GM18499 (cell line): ENCODE results near the gene MAGI1.

Experiments
- ATAC-seq: cut with Tn5 transposase; IDR thresholded peaks from one replicate; pipeline ENCODE4 v1.9.1; 2021; ENCODE audit warnings: moderate number of reproducible peaks; ENCODE audit not compliant: insufficient read depth, unreplicated experiment

MAGI1 gene

GRCh38 chr3:65979162-65979561 lies 59.6 kb downstream of the MAGI1 start:
- ATAC-seq: no peak

GRCh38 chr3:65978116-65978515 lies 60.6 kb downstream of the MAGI1 start:
- no peak for ATAC-seq

GRCh38 chr3:65975032-65975431 lies 63.7 kb downstream of the MAGI1 start:
- ATAC-seq: no peak

GRCh38 chr3:65974509-65974908 lies 64.2 kb downstream of the MAGI1 start:
- no peak for ATAC-seq

GRCh38 chr3:65972765-65973164 lies 66.0 kb downstream of the MAGI1 start:
- ATAC-seq: no peak

GRCh38 chr3:65971293-65972252 lies 67.1 kb downstream of the MAGI1 start:
- ATAC-seq: no peak

- ATAC-seq: no peak
Observed at GRCh38 chr3:65968996-65969395, 69.7 kb downstream of the MAGI1 start.

- ATAC-seq: no peak
Observed at GRCh38 chr3:65967451-65967850, 71.3 kb downstream of the MAGI1 start.

- ATAC-seq: no peak
Observed at GRCh38 chr3:65964838-65965237, 73.9 kb downstream of the MAGI1 start.

- peak; percentile 97 for ATAC-seq
Observed at GRCh38 chr3:65963787-65964677, 74.7 kb downstream of the MAGI1 start.

GRCh38 chr3:65961733-65962132 lies 77.0 kb downstream of the MAGI1 start:
- no peak for ATAC-seq

- no peak for ATAC-seq
Observed at GRCh38 chr3:65961128-65961527, 77.6 kb downstream of the MAGI1 start.

GRCh38 chr3:65960087-65960486 lies 78.6 kb downstream of the MAGI1 start:
- no peak for ATAC-seq

GRCh38 chr3:65958216-65958615 lies 80.5 kb downstream of the MAGI1 start:
- ATAC-seq: no peak

- ATAC-seq: no peak
Observed at GRCh38 chr3:65955792-65956477, 82.8 kb downstream of the MAGI1 start.

GRCh38 chr3:65953881-65954733 lies 84.6 kb downstream of the MAGI1 start:
- ATAC-seq: no peak

GRCh38 chr3:65953301-65953812 lies 85.4 kb downstream of the MAGI1 start:
- ATAC-seq: no peak

GRCh38 chr3:65952842-65953241 lies 85.9 kb downstream of the MAGI1 start:
- no peak for ATAC-seq

- no peak for ATAC-seq
Observed at GRCh38 chr3:65951836-65952505, 86.7 kb downstream of the MAGI1 start.
